Stimulated activated CD8-positive, alpha-beta memory T cell treated with anti-CD3 and anti-CD28 coated beads, Interleukin-4, amount 100 ng/mL, for 4 hours (primary cell): ENCODE measurements around the gene SCTR.
"Not testable (repeated sequence)": the region's sequence is repeated elsewhere in the genome, so short reads cannot be mapped to it uniquely, and the experiment has no call there.

Experiments used
- DNase-seq, 2 donors: peaks; one replicate each; pipeline ENCODE4 v3.0.0-alpha.2; 2020; ENCODE audit warnings: low read depth in 2 of 2, low spot score in 1 of 2

SCTR gene

GRCh38 chr2:119417908-119418307 lies 106.4 kb downstream of the SCTR start:
- no peak for DNase-seq

- DNase-seq, result no peak
These were observed 107.9 kb downstream of the SCTR start for GRCh38 chr2:119416299-119416923.

GRCh38 chr2:119415630-119416029 lies 108.7 kb downstream of the SCTR start:
- no peak for DNase-seq

- DNase-seq, result no peak
These were observed 109.4 kb downstream of the SCTR start for GRCh38 chr2:119414894-119415293.

GRCh38 chr2:119409506-119409905 lies 114.8 kb downstream of the SCTR start:
- no peak for DNase-seq

- no peak for DNase-seq
These were observed 116.1 kb downstream of the SCTR start for GRCh38 chr2:119408221-119408619.

- DNase-seq, result no peak
These were observed 116.7 kb downstream of the SCTR start for GRCh38 chr2:119407430-119408220.

GRCh38 chr2:119405151-119405550 lies 119.1 kb downstream of the SCTR start:
- no peak for DNase-seq

- not testable (repeated sequence) for DNase-seq
These were observed 120.7 kb downstream of the SCTR start for GRCh38 chr2:119403618-119404017.

GRCh38 chr2:119402645-119403560 lies 121.4 kb downstream of the SCTR start:
- no peak for DNase-seq

- DNase-seq, result no peak
These were observed 122.2 kb downstream of the SCTR start for GRCh38 chr2:119402106-119402505.

GRCh38 chr2:119397196-119397595 lies 127.1 kb downstream of the SCTR start:
- no peak for DNase-seq

- no peak for DNase-seq
These were observed 130.1 kb downstream of the SCTR start for GRCh38 chr2:119393971-119394748.
